GM23338 (cell line): Measurements from ENCODE around the gene GRB14.

Experiments
- CREB1 ChIP-seq: fragments of 250-450 bp; sonication (Bioruptor Pico); IDR thresholded peaks from 2 replicates; pipeline ENCODE4 v1.5.0; 2020; ENCODE audit warnings: low read depth, mild to moderate bottlenecking, moderate library complexity
- EZH2 ChIP-seq: fragments of 200-600 bp; sonication (generic); IDR thresholded peaks from one replicate; pipeline ENCODE4 v1.8.0; 2017; ENCODE audit warnings: antibody characterized with exemption, mild to moderate bottlenecking, low read depth; ENCODE audit not compliant: unreplicated experiment
- EZH2phosphoT487 ChIP-seq: fragments of 200-600 bp; sonication (generic); IDR thresholded peaks from one replicate; pipeline ENCODE4 v1.8.1; 2018; ENCODE audit warnings: antibody characterized with exemption; ENCODE audit not compliant: unreplicated experiment
- JUNB ChIP-seq: IDR thresholded peaks from one replicate; pipeline ENCODE4 v1.6.1; 2016; ENCODE audit warnings: antibody characterized with exemption; ENCODE audit not compliant: unreplicated experiment
- POLR2AphosphoS5 ChIP-seq: IDR thresholded peaks from 2 replicates; pipeline ENCODE4 v1.6.1; 2016; ENCODE audit warnings: antibody characterized with exemption, low read depth
- ZNF114 ChIP-seq: fragments of 250-450 bp; sonication (Bioruptor Pico); IDR thresholded peaks from 2 replicates; pipeline ENCODE4 v1.5.0; 2020; ENCODE audit warnings: mild to moderate bottlenecking, moderate library complexity
- ZNF331 ChIP-seq: fragments of 250-450 bp; sonication (Bioruptor Pico); IDR thresholded peaks from 2 replicates; pipeline ENCODE4 v1.5.0; 2020; ENCODE audit warnings: low read depth, mild to moderate bottlenecking, moderate library complexity
- TF ChIP-seq, protein P1 (sequence below), 2 experiments: fragments of 200-600 bp in 1 of 2; sonication (generic) in 1 of 2; conservative IDR thresholded peaks; 2 replicates each; pipeline versions ENCODE4 v1.5.1 to v1.6.1; 2016 to 2017; ENCODE audit warnings: antibody characterized with exemption in 2 of 2, low read depth in 2 of 2, mild to moderate bottlenecking in 2 of 2, moderate library complexity in 1 of 2
- TF ChIP-seq, protein P2 (sequence below): IDR thresholded peaks from one replicate; pipeline ENCODE4 v1.6.1; 2018; ENCODE audit warnings: antibody characterized with exemption; ENCODE audit not compliant: unreplicated experiment
- TF ChIP-seq, protein P3 (sequence below): fragments of 250-450 bp; sonication (Bioruptor Pico); IDR thresholded peaks from 2 replicates; pipeline ENCODE4 v1.5.0; 2020; ENCODE audit warnings: mild to moderate bottlenecking, moderate library complexity

DNA sequence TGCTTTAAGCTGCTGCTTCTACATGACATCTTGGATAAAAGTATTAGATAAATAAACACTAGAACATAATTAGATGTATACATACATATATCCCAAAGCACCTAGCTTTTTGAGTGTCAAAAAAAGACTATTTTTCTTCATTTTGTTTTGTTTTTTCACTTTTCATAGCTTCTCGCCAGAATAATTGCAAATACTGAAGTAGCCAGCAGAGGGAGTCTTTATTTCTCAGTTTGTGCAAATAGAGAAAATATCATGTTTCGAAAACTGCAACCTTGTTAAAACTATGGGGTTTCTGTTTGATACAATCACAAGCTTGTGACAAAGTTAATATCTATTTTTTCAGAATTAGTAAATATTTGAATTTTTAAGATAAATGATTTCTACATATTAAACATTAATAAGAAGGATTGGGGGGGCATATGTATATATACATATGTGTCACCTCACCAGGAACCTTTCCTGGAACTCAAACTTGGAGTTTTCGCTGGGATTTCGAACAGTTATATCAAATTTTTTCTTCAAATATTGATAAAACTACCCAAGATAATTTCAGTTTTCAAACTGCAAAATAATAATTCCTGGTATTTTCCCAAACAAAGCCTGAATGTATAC is 61.0 kb downstream of the GRB14 start:
- TF ChIP-seq EZH2phosphoT487 = no peak
- TF ChIP-seq, protein P1, sequence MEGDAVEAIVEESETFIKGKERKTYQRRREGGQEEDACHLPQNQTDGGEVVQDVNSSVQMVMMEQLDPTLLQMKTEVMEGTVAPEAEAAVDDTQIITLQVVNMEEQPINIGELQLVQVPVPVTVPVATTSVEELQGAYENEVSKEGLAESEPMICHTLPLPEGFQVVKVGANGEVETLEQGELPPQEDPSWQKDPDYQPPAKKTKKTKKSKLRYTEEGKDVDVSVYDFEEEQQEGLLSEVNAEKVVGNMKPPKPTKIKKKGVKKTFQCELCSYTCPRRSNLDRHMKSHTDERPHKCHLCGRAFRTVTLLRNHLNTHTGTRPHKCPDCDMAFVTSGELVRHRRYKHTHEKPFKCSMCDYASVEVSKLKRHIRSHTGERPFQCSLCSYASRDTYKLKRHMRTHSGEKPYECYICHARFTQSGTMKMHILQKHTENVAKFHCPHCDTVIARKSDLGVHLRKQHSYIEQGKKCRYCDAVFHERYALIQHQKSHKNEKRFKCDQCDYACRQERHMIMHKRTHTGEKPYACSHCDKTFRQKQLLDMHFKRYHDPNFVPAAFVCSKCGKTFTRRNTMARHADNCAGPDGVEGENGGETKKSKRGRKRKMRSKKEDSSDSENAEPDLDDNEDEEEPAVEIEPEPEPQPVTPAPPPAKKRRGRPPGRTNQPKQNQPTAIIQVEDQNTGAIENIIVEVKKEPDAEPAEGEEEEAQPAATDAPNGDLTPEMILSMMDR (conservative IDR thresholded peaks at IDR 0.05; ENCODE audit: low read depth in 2 of 2) = peak; percentile 59 to 93
- TF ChIP-seq, protein P2, sequence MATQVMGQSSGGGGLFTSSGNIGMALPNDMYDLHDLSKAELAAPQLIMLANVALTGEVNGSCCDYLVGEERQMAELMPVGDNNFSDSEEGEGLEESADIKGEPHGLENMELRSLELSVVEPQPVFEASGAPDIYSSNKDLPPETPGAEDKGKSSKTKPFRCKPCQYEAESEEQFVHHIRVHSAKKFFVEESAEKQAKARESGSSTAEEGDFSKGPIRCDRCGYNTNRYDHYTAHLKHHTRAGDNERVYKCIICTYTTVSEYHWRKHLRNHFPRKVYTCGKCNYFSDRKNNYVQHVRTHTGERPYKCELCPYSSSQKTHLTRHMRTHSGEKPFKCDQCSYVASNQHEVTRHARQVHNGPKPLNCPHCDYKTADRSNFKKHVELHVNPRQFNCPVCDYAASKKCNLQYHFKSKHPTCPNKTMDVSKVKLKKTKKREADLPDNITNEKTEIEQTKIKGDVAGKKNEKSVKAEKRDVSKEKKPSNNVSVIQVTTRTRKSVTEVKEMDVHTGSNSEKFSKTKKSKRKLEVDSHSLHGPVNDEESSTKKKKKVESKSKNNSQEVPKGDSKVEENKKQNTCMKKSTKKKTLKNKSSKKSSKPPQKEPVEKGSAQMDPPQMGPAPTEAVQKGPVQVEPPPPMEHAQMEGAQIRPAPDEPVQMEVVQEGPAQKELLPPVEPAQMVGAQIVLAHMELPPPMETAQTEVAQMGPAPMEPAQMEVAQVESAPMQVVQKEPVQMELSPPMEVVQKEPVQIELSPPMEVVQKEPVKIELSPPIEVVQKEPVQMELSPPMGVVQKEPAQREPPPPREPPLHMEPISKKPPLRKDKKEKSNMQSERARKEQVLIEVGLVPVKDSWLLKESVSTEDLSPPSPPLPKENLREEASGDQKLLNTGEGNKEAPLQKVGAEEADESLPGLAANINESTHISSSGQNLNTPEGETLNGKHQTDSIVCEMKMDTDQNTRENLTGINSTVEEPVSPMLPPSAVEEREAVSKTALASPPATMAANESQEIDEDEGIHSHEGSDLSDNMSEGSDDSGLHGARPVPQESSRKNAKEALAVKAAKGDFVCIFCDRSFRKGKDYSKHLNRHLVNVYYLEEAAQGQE = no peak
- no peak for TF ChIP-seq EZH2
- no peak for TF ChIP-seq CREB1 (CRISPR knock-in tag)
- TF ChIP-seq POLR2AphosphoS5 = no peak
- no peak for TF ChIP-seq ZNF114
- no peak for TF ChIP-seq JUNB
- TF ChIP-seq ZNF331 = no peak
- TF ChIP-seq, protein P3, sequence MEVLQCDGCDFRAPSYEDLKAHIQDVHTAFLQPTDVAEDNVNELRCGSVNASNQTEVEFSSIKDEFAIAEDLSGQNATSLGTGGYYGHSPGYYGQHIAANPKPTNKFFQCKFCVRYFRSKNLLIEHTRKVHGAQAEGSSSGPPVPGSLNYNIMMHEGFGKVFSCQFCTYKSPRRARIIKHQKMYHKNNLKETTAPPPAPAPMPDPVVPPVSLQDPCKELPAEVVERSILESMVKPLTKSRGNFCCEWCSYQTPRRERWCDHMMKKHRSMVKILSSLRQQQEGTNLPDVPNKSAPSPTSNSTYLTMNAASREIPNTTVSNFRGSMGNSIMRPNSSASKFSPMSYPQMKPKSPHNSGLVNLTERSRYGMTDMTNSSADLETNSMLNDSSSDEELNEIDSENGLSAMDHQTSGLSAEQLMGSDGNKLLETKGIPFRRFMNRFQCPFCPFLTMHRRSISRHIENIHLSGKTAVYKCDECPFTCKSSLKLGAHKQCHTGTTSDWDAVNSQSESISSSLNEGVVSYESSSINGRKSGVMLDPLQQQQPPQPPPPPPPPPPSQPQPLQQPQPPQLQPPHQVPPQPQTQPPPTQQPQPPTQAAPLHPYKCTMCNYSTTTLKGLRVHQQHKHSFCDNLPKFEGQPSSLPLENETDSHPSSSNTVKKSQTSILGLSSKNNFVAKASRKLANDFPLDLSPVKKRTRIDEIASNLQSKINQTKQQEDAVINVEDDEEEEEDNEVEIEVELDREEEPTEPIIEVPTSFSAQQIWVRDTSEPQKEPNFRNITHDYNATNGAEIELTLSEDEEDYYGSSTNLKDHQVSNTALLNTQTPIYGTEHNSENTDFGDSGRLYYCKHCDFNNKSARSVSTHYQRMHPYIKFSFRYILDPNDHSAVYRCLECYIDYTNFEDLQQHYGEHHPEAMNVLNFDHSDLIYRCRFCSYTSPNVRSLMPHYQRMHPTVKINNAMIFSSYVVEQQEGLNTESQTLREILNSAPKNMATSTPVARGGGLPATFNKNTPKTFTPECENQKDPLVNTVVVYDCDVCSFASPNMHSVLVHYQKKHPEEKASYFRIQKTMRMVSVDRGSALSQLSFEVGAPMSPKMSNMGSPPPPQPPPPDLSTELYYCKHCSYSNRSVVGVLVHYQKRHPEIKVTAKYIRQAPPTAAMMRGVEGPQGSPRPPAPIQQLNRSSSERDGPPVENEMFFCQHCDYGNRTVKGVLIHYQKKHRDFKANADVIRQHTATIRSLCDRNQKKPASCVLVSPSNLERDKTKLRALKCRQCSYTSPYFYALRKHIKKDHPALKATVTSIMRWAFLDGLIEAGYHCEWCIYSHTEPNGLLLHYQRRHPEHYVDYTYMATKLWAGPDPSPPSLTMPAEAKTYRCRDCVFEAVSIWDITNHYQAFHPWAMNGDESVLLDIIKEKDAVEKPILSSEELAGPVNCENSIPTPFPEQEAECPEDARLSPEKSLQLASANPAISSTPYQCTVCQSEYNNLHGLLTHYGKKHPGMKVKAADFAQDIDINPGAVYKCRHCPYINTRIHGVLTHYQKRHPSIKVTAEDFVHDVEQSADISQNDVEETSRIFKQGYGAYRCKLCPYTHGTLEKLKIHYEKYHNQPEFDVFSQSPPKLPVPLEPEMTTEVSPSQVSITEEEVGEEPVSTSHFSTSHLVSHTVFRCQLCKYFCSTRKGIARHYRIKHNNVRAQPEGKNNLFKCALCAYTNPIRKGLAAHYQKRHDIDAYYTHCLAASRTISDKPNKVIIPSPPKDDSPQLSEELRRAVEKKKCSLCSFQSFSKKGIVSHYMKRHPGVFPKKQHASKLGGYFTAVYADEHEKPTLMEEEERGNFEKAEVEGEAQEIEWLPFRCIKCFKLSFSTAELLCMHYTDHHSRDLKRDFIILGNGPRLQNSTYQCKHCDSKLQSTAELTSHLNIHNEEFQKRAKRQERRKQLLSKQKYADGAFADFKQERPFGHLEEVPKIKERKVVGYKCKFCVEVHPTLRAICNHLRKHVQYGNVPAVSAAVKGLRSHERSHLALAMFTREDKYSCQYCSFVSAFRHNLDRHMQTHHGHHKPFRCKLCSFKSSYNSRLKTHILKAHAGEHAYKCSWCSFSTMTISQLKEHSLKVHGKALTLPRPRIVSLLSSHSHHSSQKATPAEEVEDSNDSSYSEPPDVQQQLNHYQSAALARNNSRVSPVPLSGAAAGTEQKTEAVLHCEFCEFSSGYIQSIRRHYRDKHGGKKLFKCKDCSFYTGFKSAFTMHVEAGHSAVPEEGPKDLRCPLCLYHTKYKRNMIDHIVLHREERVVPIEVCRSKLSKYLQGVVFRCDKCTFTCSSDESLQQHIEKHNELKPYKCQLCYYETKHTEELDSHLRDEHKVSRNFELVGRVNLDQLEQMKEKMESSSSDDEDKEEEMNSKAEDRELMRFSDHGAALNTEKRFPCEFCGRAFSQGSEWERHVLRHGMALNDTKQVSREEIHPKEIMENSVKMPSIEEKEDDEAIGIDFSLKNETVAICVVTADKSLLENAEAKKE (CRISPR knock-in tag) = no peak
